GM12892 (cell line): ENCODE measurements around the gene MACROD2.

Experiments
- POLR2A ChIP-seq: IDR thresholded peaks from 2 replicates; pipeline ENCODE4 v1.6.1; 2011; ENCODE audit warnings: low read depth, low read length, control low read depth
- TAF1 ChIP-seq: IDR thresholded peaks from 2 replicates; pipeline ENCODE4 v1.6.1; 2011; ENCODE audit warnings: low read depth, mild to moderate bottlenecking, control low read depth, low read length, borderline replicate concordance

DNA sequence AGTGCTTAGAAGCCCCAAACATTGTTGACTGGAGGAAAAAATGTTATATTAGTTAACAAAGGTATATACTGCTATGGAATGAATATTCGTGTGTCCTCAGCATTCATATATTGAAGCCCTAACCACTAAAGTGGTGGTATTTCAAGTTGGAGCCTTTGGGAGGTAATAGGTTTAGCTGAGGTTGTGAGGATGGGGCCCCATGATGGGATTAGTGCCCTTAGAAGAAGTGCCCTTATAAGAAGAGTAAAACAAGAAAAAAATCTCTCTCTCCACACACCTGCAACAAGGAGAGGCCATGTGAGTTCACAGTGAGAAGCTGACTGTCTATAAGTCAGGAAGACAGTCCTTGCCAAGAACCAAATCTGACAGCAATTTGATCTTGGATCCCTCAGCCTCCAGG lies 1103.8 kb downstream of the MACROD2 start:
- TF ChIP-seq TAF1, result no peak
- no peak for TF ChIP-seq POLR2A
